ENCODE measurements around the gene COLEC12. TPM values are rescaled to one million over a fixed set of nuclear protein-coding genes. Genes with fewer than 3 reads are reported as not detected.

The COLEC12 gene
- total and polyA plus RNA-seq, 5 donors, result 1.7 to 10.6 (median 6.5) TPM

DNA sequence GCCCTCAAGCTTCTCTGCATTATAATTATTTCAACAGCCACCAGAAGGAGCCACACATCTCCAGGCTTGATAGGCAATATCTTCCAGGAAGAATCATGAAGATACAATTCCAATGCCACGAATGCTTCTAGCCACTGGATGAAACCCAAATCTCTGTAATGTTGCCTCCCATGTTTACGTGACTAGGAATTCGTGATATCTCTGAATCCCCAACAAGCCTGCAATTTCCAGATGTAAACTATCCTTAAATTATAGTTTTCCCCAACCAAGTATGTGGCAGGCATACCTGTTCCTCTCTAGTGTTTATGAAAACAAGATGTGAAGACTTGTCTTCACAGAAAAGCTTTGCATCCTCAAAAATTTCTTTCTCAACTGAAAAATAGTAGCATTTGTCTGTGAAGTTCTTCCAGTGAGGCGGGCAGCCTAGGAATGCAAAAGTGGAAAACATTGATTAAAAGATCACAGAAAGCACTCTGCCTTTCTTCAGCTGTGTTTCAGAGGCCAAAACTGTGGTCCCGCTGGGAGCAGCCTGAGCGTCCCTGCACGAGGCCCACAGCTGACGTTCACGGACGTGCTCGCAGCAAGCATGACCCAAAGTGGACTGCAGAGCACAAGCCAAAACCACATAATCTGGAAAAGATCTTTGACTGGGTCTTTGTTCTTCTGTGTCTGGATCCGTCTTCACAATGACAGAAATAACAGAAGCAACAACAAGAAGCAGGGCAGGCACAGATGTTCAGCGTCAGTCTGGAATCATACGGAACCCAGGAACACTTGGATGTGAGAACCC is 167.6 kb downstream of the COLEC12 start:
- Histone ChIP-seq H3K27me3 (ENCODE audit: control insufficient read depth, insufficient read depth) (no peaks in the 10 kb centered on the region), H3K27ac (ENCODE audit: low read length) (no peak overlapping the region), H3K4me1 (ENCODE audit: control insufficient read depth, insufficient read depth, low read length) (no peaks in the 10 kb centered on the region), H3K9me3 (ENCODE audit: control insufficient read depth, low read length) (no peaks in the 10 kb centered on the region), H3K4me3 (ENCODE audit: low read length) (no peak overlapping the region)
- ATAC-seq (peak; percentile 48 to 70), DNase-seq (peak; percentile 46 to 81 (median 72))
- intact Hi-C loops (cut with DNase I), result no loop called here
- 54% methylated on average over 14 of the region's 14 CpGs for WGBS

DNA sequence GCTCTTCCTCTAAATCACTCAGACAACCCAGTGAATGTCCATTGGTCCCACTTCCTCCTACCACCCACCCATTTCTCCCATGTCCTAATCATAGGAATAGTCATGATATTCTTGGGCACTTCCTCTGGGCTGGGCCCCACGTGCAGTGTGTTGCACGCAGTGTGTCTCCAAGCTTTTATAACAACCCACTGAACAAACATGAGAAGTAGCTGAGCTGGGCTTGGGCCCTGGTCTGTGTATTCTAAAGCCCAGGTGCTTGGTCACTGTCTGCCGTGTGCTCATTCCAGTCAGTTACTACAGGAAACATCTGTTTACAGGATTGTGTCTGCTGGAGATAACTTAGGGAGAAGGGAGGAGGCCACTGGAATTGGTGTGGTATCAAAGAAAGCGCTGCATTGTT is 168.5 kb downstream of the COLEC12 start:
- ATAC-seq (peak; percentile 39 to 53), DNase-seq (peak in 1 of 3 donors; percentile 51)
- Histone ChIP-seq H3K27me3 (ENCODE audit: control insufficient read depth, insufficient read depth) (no peaks in the 10 kb centered on the region), H3K4me1 (ENCODE audit: control insufficient read depth, insufficient read depth, low read length) (no peaks in the 10 kb centered on the region), H3K9me3 (ENCODE audit: control insufficient read depth, low read length) (no peaks in the 10 kb centered on the region), H3K4me3 (ENCODE audit: low read length) (no peak overlapping the region), H3K27ac (ENCODE audit: low read length) (no peak overlapping the region)
- 54% methylated on average over 4 of the region's 4 CpGs for WGBS
- intact Hi-C loops (cut with DNase I), result no loop called here

DNA sequence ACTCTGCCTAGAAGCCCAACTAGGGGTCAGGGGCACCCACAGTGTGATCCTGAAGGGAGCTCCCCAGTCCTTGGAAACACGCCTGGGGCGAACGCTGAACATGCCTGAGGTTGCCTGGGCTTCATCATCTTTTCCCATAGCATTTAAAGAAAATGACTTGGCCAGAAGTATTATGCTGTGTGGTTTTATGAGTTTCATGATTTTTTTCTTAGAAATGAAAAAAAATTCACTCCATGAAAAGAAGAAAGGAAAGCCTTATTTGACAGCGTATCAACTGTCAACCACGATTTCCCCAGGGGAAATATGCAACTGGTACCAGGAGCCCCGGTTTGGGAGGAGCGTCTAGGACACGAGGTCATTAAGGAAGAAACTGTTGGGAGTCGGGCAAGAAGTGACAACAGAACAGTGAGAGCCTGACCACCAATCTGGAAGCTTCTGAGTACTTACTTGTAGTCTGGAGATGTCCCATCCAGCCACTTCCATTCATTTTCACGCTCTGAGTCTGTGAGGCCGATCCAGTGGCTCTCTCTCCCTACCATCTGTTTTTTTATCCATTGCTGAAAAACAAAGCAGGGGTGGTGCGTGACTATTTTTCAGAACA is 169.2 kb downstream of the COLEC12 start:
- 50% methylated on average over 12 of the region's 12 CpGs for WGBS
- ATAC-seq (no peak), DNase-seq (no peak)
- Histone ChIP-seq H3K9me3 (ENCODE audit: control insufficient read depth, low read length) (no peaks in the 10 kb centered on the region), H3K4me3 (ENCODE audit: low read length) (no peak overlapping the region), H3K4me1 (ENCODE audit: control insufficient read depth, insufficient read depth, low read length) (no peaks in the 10 kb centered on the region), H3K27ac (ENCODE audit: low read length) (no peak overlapping the region), H3K27me3 (ENCODE audit: control insufficient read depth, insufficient read depth) (no peaks in the 10 kb centered on the region)
- intact Hi-C loops (cut with DNase I), result no loop called here

DNA sequence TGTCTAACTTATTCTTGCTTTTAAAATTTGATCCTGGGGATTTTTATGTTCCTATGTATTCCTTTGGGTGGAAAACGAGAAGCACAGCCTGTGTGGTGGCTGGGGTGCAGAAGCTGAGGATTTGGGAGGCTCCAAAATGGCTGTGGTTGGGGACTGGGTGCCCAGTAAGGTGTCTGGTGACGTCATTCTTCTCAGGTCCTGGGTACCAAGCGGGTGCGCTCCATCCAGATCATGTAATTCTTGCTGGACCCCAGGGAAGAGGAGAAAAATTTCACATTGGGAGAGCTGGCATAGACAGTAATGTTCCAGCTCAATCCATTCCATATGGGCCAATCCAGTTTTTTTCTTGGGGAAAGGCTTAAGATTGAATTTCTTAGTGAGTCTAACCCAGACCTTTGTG is 171.6 kb downstream of the COLEC12 start:
- DNase-seq (no peak), ATAC-seq (no peak)
- Histone ChIP-seq H3K27ac (ENCODE audit: low read length) (no peak overlapping the region), H3K27me3 (ENCODE audit: control insufficient read depth, insufficient read depth) (no peaks in the 10 kb centered on the region), H3K9me3 (ENCODE audit: control insufficient read depth, low read length) (no peaks in the 10 kb centered on the region), H3K4me1 (ENCODE audit: control insufficient read depth, insufficient read depth, low read length) (no peaks in the 10 kb centered on the region), H3K4me3 (ENCODE audit: low read length) (no peak overlapping the region)
- intact Hi-C loops (cut with DNase I), result loop anchor here in 1 of 4 donors (10.0 kb wide), 1 partner anchor 166 kb away; no protein-coding TSS in a partner anchor
- 90% methylated on average over 4 of the region's 4 CpGs for WGBS

DNA sequence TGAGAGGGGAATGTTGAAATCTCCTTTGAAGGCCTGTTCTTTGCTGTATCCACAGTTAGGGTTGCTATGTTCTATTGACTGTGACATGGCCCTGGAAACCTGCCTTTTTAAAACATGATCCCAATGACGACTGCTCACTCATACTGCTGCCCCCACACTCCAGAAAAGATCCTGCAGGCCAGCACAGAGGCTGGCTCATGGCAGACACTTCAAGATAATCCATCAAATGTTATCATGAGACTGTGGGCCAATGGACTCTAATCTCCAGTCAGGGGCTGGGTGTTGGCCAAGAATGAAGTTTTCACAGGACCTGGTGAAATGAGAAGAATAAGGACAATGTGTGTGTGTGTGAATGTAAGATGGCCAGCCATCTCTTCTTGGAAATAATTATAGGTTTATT is 173.7 kb downstream of the COLEC12 start:
- ATAC-seq (peak in 1 of 2 donors; percentile 20), DNase-seq (no peak)
- Histone ChIP-seq H3K27ac (ENCODE audit: low read length) (no peak overlapping the region), H3K9me3 (ENCODE audit: control insufficient read depth, low read length) (no peaks in the 10 kb centered on the region), H3K27me3 (ENCODE audit: control insufficient read depth, insufficient read depth) (no peaks in the 10 kb centered on the region), H3K4me1 (ENCODE audit: control insufficient read depth, insufficient read depth, low read length) (peaks cover 5% of the 10 kb centered on the region), H3K4me3 (ENCODE audit: low read length) (no peak overlapping the region)
- WGBS, result 41% methylated on average over 1 of the region's 1 CpG
- intact Hi-C loops (cut with DNase I), result loop anchor here in 1 of 4 donors (10.0 kb wide), 1 partner anchor 168 kb away; no protein-coding TSS in a partner anchor

DNA sequence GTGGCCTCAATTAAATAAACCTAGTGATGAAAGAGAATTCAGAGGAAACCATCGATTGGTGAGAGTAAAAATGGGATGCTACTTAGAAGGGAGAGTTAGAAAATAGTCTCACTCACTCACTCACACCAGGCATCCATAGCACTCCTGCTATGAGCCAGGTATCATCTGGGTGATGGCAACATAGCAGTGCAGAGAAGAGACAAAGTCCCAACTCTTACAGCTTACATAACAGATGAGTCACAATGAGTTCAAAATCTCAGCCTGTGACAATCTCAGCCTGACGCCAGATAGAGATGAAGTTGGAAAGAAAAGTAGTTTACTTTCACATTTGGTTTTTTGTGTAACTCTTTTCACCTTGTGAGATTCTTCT is 177.3 kb downstream of the COLEC12 start:
- no peaks in the 10 kb centered on the region for H3K9me3 ChIP-seq (ENCODE audit: control insufficient read depth, low read length)
- intact Hi-C loops (cut with DNase I), result loop anchor here in 1 of 4 donors (10.0 kb wide), 1 partner anchor 172 kb away; no protein-coding TSS in a partner anchor
- WGBS, result 59% methylated on average over 2 of the region's 2 CpGs

DNA sequence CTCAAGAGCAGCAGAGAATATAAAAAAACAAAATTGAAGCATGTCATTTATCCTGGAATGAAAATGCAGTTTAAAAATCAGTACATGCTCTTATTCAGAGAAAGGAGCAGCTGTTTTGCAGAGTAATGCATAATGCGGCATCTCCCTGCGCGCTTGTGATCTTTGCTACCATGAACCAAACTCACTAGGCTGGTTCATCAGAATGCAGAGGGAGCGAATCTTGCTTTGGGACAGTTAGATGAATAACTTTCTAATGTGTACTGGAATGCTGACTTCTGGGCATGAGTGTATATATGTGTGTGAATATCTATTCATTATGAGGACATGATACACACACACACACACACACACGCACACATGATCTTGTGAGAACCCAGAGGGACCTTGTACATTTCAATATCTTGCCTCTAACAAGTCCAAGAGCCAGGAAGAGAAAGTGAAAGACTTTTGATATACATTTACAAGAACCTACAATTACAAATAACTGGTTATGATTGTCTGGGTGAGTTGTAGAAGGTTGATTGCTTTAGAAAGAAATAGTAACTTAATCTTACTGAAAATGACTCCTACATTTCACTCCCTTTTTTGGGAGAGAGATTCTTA is 178.5 kb downstream of the COLEC12 start:
- Histone ChIP-seq H3K4me1 (ENCODE audit: control insufficient read depth, insufficient read depth, low read length) (peaks cover 5% of the 10 kb centered on the region), H3K27me3 (ENCODE audit: control insufficient read depth, insufficient read depth) (no peaks in the 10 kb centered on the region), H3K4me3 (ENCODE audit: low read length) (no peak overlapping the region), H3K9me3 (ENCODE audit: control insufficient read depth, low read length) (no peaks in the 10 kb centered on the region), H3K27ac (ENCODE audit: low read length) (no peak overlapping the region)
- no peak for DNase-seq
- WGBS, result 90% methylated on average over 5 of the region's 5 CpGs
- intact Hi-C loops (cut with DNase I), result loop anchor here in 1 of 4 donors (10.0 kb wide), 1 partner anchor 173 kb away; no protein-coding TSS in a partner anchor
- ATAC-seq, result no peak

More for the DNA sequence above, 177.3 kb downstream of the COLEC12 start:
- Histone ChIP-seq H3K27me3 (ENCODE audit: control insufficient read depth, insufficient read depth) (no peaks in the 10 kb centered on the region), H3K27ac (ENCODE audit: low read length) (no peak overlapping the region), H3K4me3 (ENCODE audit: low read length) (no peak overlapping the region), H3K4me1 (ENCODE audit: control insufficient read depth, insufficient read depth, low read length) (peaks cover 5% of the 10 kb centered on the region)
- ATAC-seq (peak; percentile 63 to 80), DNase-seq (no peak)

DNA sequence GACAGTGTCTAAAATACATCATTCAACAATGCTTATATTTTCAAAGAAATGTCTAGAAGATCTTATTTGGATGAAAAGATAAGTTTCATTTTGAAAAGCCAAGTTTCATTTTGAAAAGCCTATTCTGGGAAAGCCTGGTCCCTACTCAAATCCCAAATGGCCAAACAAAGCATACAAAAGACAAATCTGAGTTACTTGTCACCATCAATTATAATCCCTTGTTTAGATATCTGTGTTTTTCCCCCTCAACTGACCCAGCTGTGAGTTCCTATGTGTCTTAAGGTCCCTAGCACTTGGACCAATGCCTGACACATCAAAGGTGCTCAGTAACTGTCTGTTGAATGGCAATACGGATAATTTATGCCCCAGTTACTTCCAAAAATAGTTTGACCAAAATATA is 180.3 kb downstream of the COLEC12 start:
- DNase-seq (no peak), ATAC-seq (no peak)
- intact Hi-C loops (cut with DNase I), result loop anchor here in 1 of 4 donors (10.0 kb wide), 1 partner anchor 175 kb away; no protein-coding TSS in a partner anchor
- Histone ChIP-seq H3K4me3 (ENCODE audit: low read length) (no peak overlapping the region), H3K4me1 (ENCODE audit: control insufficient read depth, insufficient read depth, low read length) (peaks cover 5% of the 10 kb centered on the region), H3K9me3 (ENCODE audit: control insufficient read depth, low read length) (no peaks in the 10 kb centered on the region), H3K27me3 (ENCODE audit: control insufficient read depth, insufficient read depth) (no peaks in the 10 kb centered on the region), H3K27ac (ENCODE audit: low read length) (no peak overlapping the region)
- whole genome bisulfite sequencing, result 64% methylated on average over 1 of the region's 1 CpG

DNA sequence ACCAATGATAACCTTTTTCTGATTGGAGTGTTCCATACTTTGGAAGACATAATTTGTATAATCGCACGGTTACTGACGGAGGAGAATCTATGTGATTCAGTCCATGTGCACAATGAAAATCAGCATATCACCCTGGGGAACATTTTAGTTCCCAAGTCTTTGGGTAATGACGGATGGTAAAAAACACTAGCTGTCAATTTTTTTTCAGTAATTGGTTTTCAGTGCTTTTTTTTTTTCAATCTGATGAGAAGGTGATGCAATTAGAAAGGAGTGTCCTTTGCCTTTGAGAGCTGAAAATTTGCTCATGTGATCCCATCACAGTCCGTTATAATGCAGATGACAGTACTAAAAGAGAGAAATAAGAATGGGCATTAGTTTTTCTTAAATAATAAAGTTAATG is 180.8 kb downstream of the COLEC12 start:
- H3K27ac ChIP-seq (ENCODE audit: low read length), result no peak overlapping the region
- no peak overlapping the region for H3K4me3 ChIP-seq (ENCODE audit: low read length)
- peaks cover 5% of the 10 kb centered on the region for H3K4me1 ChIP-seq (ENCODE audit: control insufficient read depth, insufficient read depth, low read length)
- 78% methylated on average over 5 of the region's 5 CpGs for WGBS
- no peaks in the 10 kb centered on the region for H3K27me3 ChIP-seq (ENCODE audit: control insufficient read depth, insufficient read depth)
- intact Hi-C loops (cut with DNase I), result loop anchor here in 1 of 4 donors (10.0 kb wide), 1 partner anchor 175 kb away; no protein-coding TSS in a partner anchor
- DNase-seq (no peak), ATAC-seq (no peak)
- no peaks in the 10 kb centered on the region for H3K9me3 ChIP-seq (ENCODE audit: control insufficient read depth, low read length)

DNA sequence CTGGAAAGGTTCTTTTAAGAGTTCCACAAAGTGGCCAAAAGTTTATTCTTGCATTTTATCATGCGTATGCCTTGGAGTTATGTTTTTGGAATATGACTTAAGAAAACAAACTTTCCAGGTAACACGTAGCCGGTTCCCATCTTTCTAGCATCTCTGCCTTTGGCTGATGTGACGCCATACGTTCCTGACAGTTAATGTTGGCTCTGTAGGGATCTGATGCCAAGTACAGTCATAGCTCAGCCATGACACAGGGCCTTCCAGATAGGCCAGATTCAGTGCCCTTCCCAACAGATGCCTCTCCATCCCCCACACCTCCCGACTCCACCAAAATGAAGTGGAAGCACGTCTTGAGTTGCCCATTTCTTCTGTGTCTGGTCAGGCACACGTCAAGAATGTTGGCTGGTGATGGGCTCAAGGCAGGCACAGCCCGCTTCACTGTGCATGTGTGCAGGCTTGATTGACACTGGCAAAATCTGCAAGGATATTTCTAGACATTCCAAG is 181.7 kb downstream of the COLEC12 start:
- ATAC-seq, result no peak

DNA sequence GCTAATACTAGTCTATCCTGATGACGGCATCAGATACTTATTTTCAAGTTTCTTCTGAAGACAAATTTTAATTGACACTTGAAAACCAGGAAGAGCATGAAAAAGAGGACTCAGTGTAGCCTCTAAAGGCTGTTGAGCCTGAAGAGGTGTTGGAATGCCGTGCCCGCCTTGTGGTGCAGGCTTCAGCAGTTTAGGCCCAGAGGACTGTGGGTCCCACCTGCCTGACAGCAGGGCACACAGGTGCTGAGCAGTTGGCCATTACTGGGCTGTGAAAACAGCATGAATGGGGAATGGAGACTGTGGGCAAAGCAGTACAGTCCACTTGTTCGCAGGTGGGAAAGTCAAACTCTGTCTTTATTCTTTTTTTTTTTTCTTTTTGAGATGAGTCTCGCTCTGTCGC is 182.9 kb downstream of the COLEC12 start:
- ATAC-seq (no peak), DNase-seq (no peak)
- Histone ChIP-seq H3K4me3 (ENCODE audit: low read length) (no peak overlapping the region), H3K9me3 (ENCODE audit: control insufficient read depth, low read length) (no peaks in the 10 kb centered on the region), H3K4me1 (ENCODE audit: control insufficient read depth, insufficient read depth, low read length) (peaks cover 3% of the 10 kb centered on the region), H3K27ac (ENCODE audit: low read length) (no peak overlapping the region), H3K27me3 (ENCODE audit: control insufficient read depth, insufficient read depth) (no peaks in the 10 kb centered on the region)
- WGBS, result 97% methylated on average over 6 of the region's 6 CpGs
- intact Hi-C loops (cut with DNase I), result no loop called here

More for the DNA sequence above, 181.7 kb downstream of the COLEC12 start:
- Histone ChIP-seq H3K9me3 (ENCODE audit: control insufficient read depth, low read length) (no peaks in the 10 kb centered on the region), H3K4me3 (ENCODE audit: low read length) (no peak overlapping the region), H3K27me3 (ENCODE audit: control insufficient read depth, insufficient read depth) (no peaks in the 10 kb centered on the region), H3K27ac (ENCODE audit: low read length) (no peak overlapping the region), H3K4me1 (ENCODE audit: control insufficient read depth, insufficient read depth, low read length) (peaks cover 5% of the 10 kb centered on the region)
- no peak for DNase-seq
- intact Hi-C loops (cut with DNase I), result no loop called here
- WGBS, result 86% methylated on average over 9 of the region's 9 CpGs

Measured in right cardiac atrium (tissue), 5 donors.